Thoracic aorta (tissue), 2 donors: ENCODE data around the gene ROR1. TPM values are rescaled to one million over a fixed set of nuclear protein-coding genes. Genes with fewer than 3 reads are reported as not detected.

ENCODE experiments used
- ATAC-seq: fragments of 150-250 bp; one replicate; pipeline ENCODE4 v1.8.0; 2017; ENCODE audit warnings: low read depth; ENCODE audit not compliant: insufficient number of reproducible peaks, low FRiP score
- DNase-seq: peaks from one replicate; pipeline ENCODE4 v3.0.0-alpha.2; 2020; ENCODE audit warnings: low spot score
- H3K27ac ChIP-seq, 2 donors: fragments of 200-600 bp; sonication (generic); 1 replicate in 1 of 2; 2 replicates in 1 of 2; pipeline ENCODE4 v1.5.1; 2016; ENCODE audit warnings: mild to moderate bottlenecking in 2 of 2, moderate library complexity in 2 of 2
- H3K27me3 ChIP-seq: fragments of 200-600 bp; sonication (generic); replicated peaks from 2 replicates; pipeline ENCODE4 v1.6.0; 2016; ENCODE audit warnings: mild to moderate bottlenecking; ENCODE audit not compliant: insufficient read depth
- H3K36me3 ChIP-seq: fragments of 200-600 bp; sonication (generic); one replicate; pipeline ENCODE4 v1.5.1; 2016
- H3K4me1 ChIP-seq, 2 donors: fragments of 200-600 bp; sonication (generic); 1 replicate in 1 of 2; 2 replicates in 1 of 2; pipeline versions ENCODE4 v1.5.1 to v1.6.0; 2016; ENCODE audit warnings: low read depth in 2 of 2, mild to moderate bottlenecking in 1 of 2; ENCODE audit not compliant: control insufficient read depth in 1 of 2
- H3K4me3 ChIP-seq: fragments of 200-600 bp; sonication (generic); 2 replicates; pipeline ENCODE4 v1.5.1; 2016; ENCODE audit warnings: mild to moderate bottlenecking
- H3K9me3 ChIP-seq: fragments of 200-600 bp; sonication (generic); 2 replicates; pipeline ENCODE4 v1.5.1; 2016
- CTCF ChIP-seq: fragments of 200-600 bp; sonication (generic); IDR thresholded peaks from one replicate; pipeline ENCODE4 v1.5.1; 2019; ENCODE audit warnings: antibody characterized with exemption
- total RNA-seq, 2 donors: library from RNA; depleted of rRNA; stranded (reverse); fragments of >200 nt; gene quantifications; one replicate each; pipeline versions ENCODE4 v1.1.0 to v1.2.3, GENCODE V29; 2016

Gene ROR1
- total RNA-seq, 2 donors from 2014 or later, result 41.2 to 51.8 TPM

DNA sequence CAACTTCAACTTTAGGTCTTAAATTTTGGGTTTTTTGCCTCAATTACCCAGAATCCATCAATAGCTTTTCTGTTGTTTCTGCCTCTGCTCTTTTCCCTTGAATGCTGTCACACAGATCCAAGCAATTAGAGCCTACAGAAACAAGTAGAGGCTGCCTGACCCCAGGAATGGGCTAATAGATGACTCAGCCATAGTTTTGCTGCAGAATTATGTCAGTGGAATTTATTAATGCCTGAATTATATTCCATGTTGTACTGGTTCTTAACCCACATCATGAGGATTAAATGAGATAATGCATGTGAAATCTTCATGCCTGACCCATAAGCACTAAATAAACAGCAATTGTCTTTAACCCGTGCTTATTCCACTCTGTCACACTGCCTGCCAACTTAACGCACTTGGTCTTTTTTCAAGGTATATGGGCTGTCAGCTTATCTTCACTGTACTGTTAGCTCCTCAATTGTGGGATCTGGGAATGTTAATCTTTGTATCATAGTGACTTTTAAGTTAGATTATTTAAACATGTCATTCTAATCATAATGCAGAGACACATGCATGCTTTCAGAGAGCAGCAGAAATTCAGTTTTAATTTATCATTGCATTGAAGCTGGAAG lies 213.3 kb downstream of the ROR1 start:
- no peak for DNase-seq
- ATAC-seq, result no peak
- peaks cover 28 to 80% of the 10 kb centered on the region in 2 donors for H3K4me1 ChIP-seq
- peak overlapping the region in 1 of 2 donors; percentile 13 for H3K27ac ChIP-seq
- no peak for TF ChIP-seq CTCF
- H3K27me3 ChIP-seq, result no peaks in the 10 kb centered on the region
- no peak overlapping the region for H3K4me3 ChIP-seq
- H3K9me3 ChIP-seq, result no peaks in the 10 kb centered on the region
- H3K36me3 ChIP-seq, result no peaks in the 10 kb centered on the region

GRCh38 chr1:63987628-63988024 lies 213.8 kb downstream of the ROR1 start:
- ATAC-seq (no peak), DNase-seq (no peak)
- no peak overlapping the region for H3K4me3 ChIP-seq
- no peak for TF ChIP-seq CTCF
- no peaks in the 10 kb centered on the region for H3K36me3 ChIP-seq
- no peaks in the 10 kb centered on the region for H3K27me3 ChIP-seq
- H3K9me3 ChIP-seq, result no peaks in the 10 kb centered on the region
- H3K4me1 ChIP-seq, result peaks cover 26 to 75% of the 10 kb centered on the region in 2 donors
- H3K27ac ChIP-seq, result peak overlapping the region in 1 of 2 donors; percentile 13

GRCh38 chr1:63988941-63989340 lies 215.1 kb downstream of the ROR1 start:
- no peak overlapping the region for H3K27ac ChIP-seq
- peaks cover 21 to 62% of the 10 kb centered on the region in 2 donors for H3K4me1 ChIP-seq
- H3K36me3 ChIP-seq, result no peaks in the 10 kb centered on the region
- DNase-seq, result no peak
- ATAC-seq, result no peak
- no peak overlapping the region for H3K4me3 ChIP-seq
- H3K9me3 ChIP-seq, result no peaks in the 10 kb centered on the region
- TF ChIP-seq CTCF, result no peak
- H3K27me3 ChIP-seq, result no peaks in the 10 kb centered on the region

DNA sequence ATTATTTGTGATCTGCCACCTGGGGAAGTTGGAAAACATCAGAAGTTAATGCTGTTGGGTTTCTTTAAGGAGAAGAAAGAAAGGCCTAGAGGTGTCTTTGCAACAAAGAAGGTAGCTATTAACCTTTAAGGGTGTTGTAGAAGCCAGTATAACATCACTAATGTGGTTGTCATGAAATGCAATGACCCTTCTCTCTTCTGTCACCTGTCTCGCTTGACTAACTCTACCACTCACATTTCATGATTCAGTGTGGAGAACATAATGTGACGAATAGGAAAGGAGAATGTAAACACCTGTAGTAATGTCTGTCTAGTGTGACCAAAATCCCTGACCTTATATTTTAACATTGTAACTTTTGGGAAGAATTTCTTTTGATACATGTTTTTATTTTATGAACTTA lies 217.9 kb downstream of the ROR1 start:
- Histone ChIP-seq H3K27ac (no peak overlapping the region), H3K36me3 (no peaks in the 10 kb centered on the region), H3K27me3 (no peaks in the 10 kb centered on the region), H3K4me3 (no peak overlapping the region), H3K9me3 (no peaks in the 10 kb centered on the region), H3K4me1 (peaks cover 13 to 42% of the 10 kb centered on the region in 2 donors)
- ATAC-seq (no peak), DNase-seq (no peak)
- no peak for TF ChIP-seq CTCF

- no peak for ATAC-seq
- no peaks in the 10 kb centered on the region for H3K9me3 ChIP-seq
- no peak for DNase-seq
- H3K27me3 ChIP-seq, result no peaks in the 10 kb centered on the region
- no peaks in the 10 kb centered on the region for H3K36me3 ChIP-seq
- H3K4me1 ChIP-seq, result peaks cover 5 to 20% of the 10 kb centered on the region in 2 donors
- no peak overlapping the region for H3K4me3 ChIP-seq
- no peak for TF ChIP-seq CTCF
- no peak overlapping the region for H3K27ac ChIP-seq
Measured at GRCh38 chr1:64000021-64000420, 226.2 kb downstream of the ROR1 start.
